H9 (cell line): ENCODE results near the gene PARVB. TPM values are rescaled to one million over a fixed set of nuclear protein-coding genes. Genes with fewer than 3 reads are reported as not detected.

Experiments
- DNase-seq: peaks from one replicate; pipeline ENCODE4 v3.0.0-alpha.2; 2017
- H2AFZ ChIP-seq: one replicate; pipeline ENCODE4 v1.6.1; 2013; ENCODE audit warnings: mild to moderate bottlenecking, low read length, control low read depth, moderate library complexity
- H2AK5ac ChIP-seq: 2 replicates; pipeline ENCODE4 v1.6.1; 2013; ENCODE audit warnings: low read length, control low read depth, mixed read lengths; ENCODE audit not compliant: insufficient read length
- H2BK120ac ChIP-seq: one replicate; pipeline ENCODE4 v1.6.1; 2013; ENCODE audit warnings: low read depth, mild to moderate bottlenecking, low read length, control low read depth, inconsistent platforms; ENCODE audit not compliant: poor library complexity, severe bottlenecking
- H2BK12ac ChIP-seq: 2 replicates; pipeline ENCODE4 v1.6.1; 2013; ENCODE audit warnings: low read length, control low read depth, mixed read lengths, low read depth; ENCODE audit not compliant: insufficient read length
- H2BK15ac ChIP-seq: 2 replicates; pipeline ENCODE4 v1.6.1; 2013; ENCODE audit warnings: low read depth, low read length, control low read depth
- H2BK20ac ChIP-seq: one replicate; pipeline ENCODE4 v1.6.1; 2013; ENCODE audit warnings: low read depth, mild to moderate bottlenecking, low read length, control low read depth, inconsistent platforms; ENCODE audit not compliant: poor library complexity, severe bottlenecking
- H2BK5ac ChIP-seq: 2 replicates; pipeline ENCODE4 v1.6.1; 2013; ENCODE audit warnings: low read length, control low read depth, mixed read lengths; ENCODE audit not compliant: insufficient read length
- H3K14ac ChIP-seq: 2 replicates; pipeline ENCODE4 v1.6.1; 2013; ENCODE audit warnings: low read length, control low read depth; ENCODE audit not compliant: insufficient read depth
- H3K18ac ChIP-seq: 2 replicates; pipeline ENCODE4 v1.6.1; 2013; ENCODE audit warnings: low read depth, mild to moderate bottlenecking, mixed read lengths, low read length, control low read depth; ENCODE audit not compliant: insufficient read length
- H3K23ac ChIP-seq: 2 replicates; pipeline ENCODE4 v1.6.1; 2013; ENCODE audit warnings: low read length, control low read depth, mixed read lengths, low read depth; ENCODE audit not compliant: insufficient read length
- H3K23me2 ChIP-seq: 2 replicates; pipeline ENCODE4 v1.6.1; 2013; ENCODE audit warnings: low read depth, mild to moderate bottlenecking, mixed read lengths, low read length, control low read depth; ENCODE audit not compliant: insufficient read length, poor library complexity, severe bottlenecking
- H3K27ac ChIP-seq: 2 replicates; pipeline ENCODE4 v1.5.1; 2013; ENCODE audit warnings: low read length, control low read depth, mixed read lengths, low read depth; ENCODE audit not compliant: insufficient read length
- H3K27me3 ChIP-seq: 2 replicates; pipeline ENCODE4 v1.6.1; 2013; ENCODE audit warnings: low read length, control low read depth, inconsistent platforms; ENCODE audit not compliant: insufficient read depth
- H3K4ac ChIP-seq: 2 replicates; pipeline ENCODE4 v1.6.1; 2013; ENCODE audit warnings: low read depth, mild to moderate bottlenecking, control low read depth, inconsistent platforms, low read length, moderate library complexity
- H3K4me1 ChIP-seq: 2 replicates; pipeline ENCODE4 v1.6.1; 2013; ENCODE audit warnings: low read length, control low read depth, inconsistent platforms; ENCODE audit not compliant: insufficient read depth
- H3K4me2 ChIP-seq: 2 replicates; pipeline ENCODE4 v1.6.1; 2013; ENCODE audit warnings: low read length, control low read depth, mixed read lengths; ENCODE audit not compliant: insufficient read length, insufficient read depth
- H3K56ac ChIP-seq: 2 replicates; pipeline ENCODE4 v1.6.1; 2013; ENCODE audit warnings: low read depth, mild to moderate bottlenecking, mixed read lengths, low read length, control low read depth; ENCODE audit not compliant: insufficient read length
- H3K79me1 ChIP-seq: 2 replicates; pipeline ENCODE4 v1.6.1; 2013; ENCODE audit warnings: low read depth, mild to moderate bottlenecking, moderate library complexity, low read length, control low read depth, inconsistent platforms; ENCODE audit not compliant: insufficient read depth, poor library complexity, severe bottlenecking
- H3K79me2 ChIP-seq: 2 replicates; pipeline ENCODE4 v1.6.1; 2013; ENCODE audit warnings: low read length, control low read depth, inconsistent platforms; ENCODE audit not compliant: insufficient read depth
- H3K9ac ChIP-seq: 2 replicates; pipeline ENCODE4 v1.6.1; 2013; ENCODE audit warnings: low read length, control low read depth, mixed read lengths; ENCODE audit not compliant: insufficient read length; ENCODE audit errors: extremely low read depth
- H3K9me3 ChIP-seq: one replicate; pipeline ENCODE4 v1.6.1; 2013; ENCODE audit warnings: low read depth, low read length, inconsistent platforms; ENCODE audit not compliant: control insufficient read depth
- H3T11ph ChIP-seq: one replicate; pipeline ENCODE4 v1.6.1; 2013; ENCODE audit warnings: mild to moderate bottlenecking, low read length, control low read depth, inconsistent platforms
- H4K20me1 ChIP-seq: one replicate; pipeline ENCODE4 v1.6.1; 2013; ENCODE audit not compliant: control insufficient read depth, insufficient read length, insufficient read depth
- H4K5ac ChIP-seq: 2 replicates; pipeline ENCODE4 v1.6.1; 2013; ENCODE audit warnings: low read depth, mild to moderate bottlenecking, mixed read lengths, low read length, control low read depth; ENCODE audit not compliant: insufficient read length
- H4K8ac ChIP-seq: replicated peaks from 2 replicates; pipeline ENCODE4 v1.6.1; 2013; ENCODE audit warnings: low read length, control low read depth, mixed read lengths, low read depth; ENCODE audit not compliant: insufficient read length
- H4K91ac ChIP-seq: 2 replicates; pipeline ENCODE4 v1.6.1; 2013; ENCODE audit warnings: low read depth, mild to moderate bottlenecking, moderate library complexity, mixed read lengths, low read length, control low read depth; ENCODE audit not compliant: insufficient read length
- H3K27ac Mint-ChIP-seq, 3 experiments: 2 replicates in 2 of 3; 3 replicates in 1 of 3; pipeline ENCODE4 v1.8.0; 2020 to 2021; ENCODE audit warnings: mixed read lengths in 3 of 3, mild to moderate bottlenecking in 1 of 3, moderate library complexity in 1 of 3
- H3K27me3 Mint-ChIP-seq: 2 replicates; pipeline ENCODE4 v1.8.0; 2021; ENCODE audit warnings: low read depth, mild to moderate bottlenecking, moderate library complexity, mixed read lengths
- H3K36me3 Mint-ChIP-seq, 3 experiments: 2 replicates in 2 of 3; 3 replicates in 1 of 3; pipeline ENCODE4 v1.8.0; 2020 to 2021; ENCODE audit warnings: low read depth in 3 of 3, mixed read lengths in 3 of 3; ENCODE audit not compliant: insufficient read depth in 1 of 3
- H3K4me1 Mint-ChIP-seq, 2 experiments: 2 replicates each; pipeline ENCODE4 v1.8.0; 2020; ENCODE audit warnings: mixed read lengths in 2 of 2
- H3K4me3 Mint-ChIP-seq, 2 experiments: 2 replicates in 1 of 2; 3 replicates in 1 of 2; pipeline ENCODE4 v1.8.0; 2020 to 2021; ENCODE audit warnings: mild to moderate bottlenecking in 2 of 2, mixed read lengths in 2 of 2, moderate library complexity in 1 of 2
- H3K9me3 Mint-ChIP-seq, 2 experiments: 2 replicates in 1 of 2; 3 replicates in 1 of 2; pipeline ENCODE4 v1.8.0; 2020; ENCODE audit warnings: mild to moderate bottlenecking in 2 of 2, mixed read lengths in 2 of 2, moderate library complexity in 1 of 2
- CTCF ChIP-seq: fragments of 200-600 bp; sonication (generic); conservative IDR thresholded peaks from 3 replicates; pipeline ENCODE4 v1.8.0; 2021; ENCODE audit warnings: antibody characterized with exemption, mild to moderate bottlenecking
- WGBS: extraction: QIAGEN DNeasy Blood & Tissue Kit; methylation state at CpG from one replicate; pipeline ENCODE4 v1.1.7; 2013; ENCODE audit warnings: missing lambda C conversion rate, low lambda C conversion rate, mixed read lengths; ENCODE audit not compliant: insufficient read length; ENCODE audit errors: extremely low coverage; 5-methylcytosine and 5-hydroxymethylcytosine counted together
- total RNA-seq: library from RNA; stranded (reverse); gene quantifications from 2 replicates; pipeline ENCODE4 v1.2.1, GENCODE V29; 2021

The PARVB gene
- total RNA-seq, 1 experiment from 2014 or later, result 15.6 TPM

GRCh38 chr22:44003405-44004103 is 20.5 kb upstream of the PARVB start:
- no peak overlapping the region for H3K14ac ChIP-seq
- peaks cover 7 to 9% of the 10 kb centered on the region in 2 experiments for H3K9me3 Mint-ChIP-seq
- peak; percentile 57 for TF ChIP-seq CTCF
- no peak overlapping the region for H2BK5ac ChIP-seq
- H3T11ph ChIP-seq, result no peak overlapping the region
- H2BK20ac ChIP-seq, result no peak overlapping the region
- H2AK5ac ChIP-seq, result no peak overlapping the region
- H4K20me1 ChIP-seq, result no peaks in the 10 kb centered on the region
- H3K23ac ChIP-seq, result no peak overlapping the region
- peak; percentile 74 for DNase-seq
- H3K36me3 Mint-ChIP-seq, result peaks cover 9 to 22% (median 19%) of the 10 kb centered on the region in 3 experiments; a peak in 6 of 7 replicates
- no peaks in the 10 kb centered on the region for H3K23me2 ChIP-seq
- H2BK15ac ChIP-seq, result no peak overlapping the region
- no peaks in the 10 kb centered on the region for H3K79me2 ChIP-seq
- H2BK120ac ChIP-seq, result no peak overlapping the region
- H3K27me3 ChIP-seq, result no peaks in the 10 kb centered on the region
- no peaks in the 10 kb centered on the region for H3K4me1 ChIP-seq
- H3K4me1 Mint-ChIP-seq, result peaks cover 4 to 11% of the 10 kb centered on the region in 2 experiments
- H4K91ac ChIP-seq, result no peak overlapping the region
- WGBS, result no CpG with 5 or more reads among the region's 7 CpGs
- no peak overlapping the region for H2AFZ ChIP-seq
- H3K56ac ChIP-seq, result no peak overlapping the region
- no peak overlapping the region for H3K27ac ChIP-seq
- H3K18ac ChIP-seq, result no peak overlapping the region
- no peak overlapping the region for H4K5ac ChIP-seq
- H3K4me2 ChIP-seq, result no peak overlapping the region
- H3K27ac Mint-ChIP-seq, result peak overlapping the region in 1 of 3 experiments; percentile 59; a peak in 1 of 7 replicates
- no peak overlapping the region for H4K8ac ChIP-seq
- no peaks in the 10 kb centered on the region for H3K27me3 Mint-ChIP-seq
- H2BK12ac ChIP-seq, result no peak overlapping the region
- no peak overlapping the region for H3K9ac ChIP-seq
- no peak overlapping the region for H3K4ac ChIP-seq
- no peak overlapping the region for H3K4me3 Mint-ChIP-seq
- no peaks in the 10 kb centered on the region for H3K9me3 ChIP-seq
- no peaks in the 10 kb centered on the region for H3K79me1 ChIP-seq
